Measurements from ENCODE around the gene GPX2.

Gene GPX2

DNA sequence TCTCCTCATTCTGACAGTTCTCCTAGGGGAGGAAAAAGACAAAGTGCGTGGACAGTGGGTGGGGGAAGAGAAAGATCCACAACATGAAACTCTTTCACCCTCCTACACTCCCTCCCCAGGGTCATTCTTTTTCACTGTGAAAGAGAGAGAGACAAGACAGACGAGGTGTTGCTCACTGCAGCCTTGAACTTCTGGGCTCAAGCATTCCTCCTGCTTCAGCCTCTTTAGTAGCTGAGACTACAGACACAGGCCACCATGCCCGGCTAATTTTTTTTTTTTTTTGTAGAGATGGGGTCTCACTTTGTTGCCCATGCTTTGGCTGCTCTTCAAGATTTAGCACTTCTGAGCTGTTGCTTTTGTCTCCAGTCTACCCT is 2.7 kb downstream of the GPX2 start:
- TF ChIP-seq ZNF394 (tag by site-specific recombination; IDR thresholded peaks at IDR 0.05; ENCODE audit: borderline replicate concordance) (no peak), ZNF423 (tag by site-specific recombination; IDR thresholded peaks at IDR 0.05) (no peak)
- TF ChIP-seq, protein P1, sequence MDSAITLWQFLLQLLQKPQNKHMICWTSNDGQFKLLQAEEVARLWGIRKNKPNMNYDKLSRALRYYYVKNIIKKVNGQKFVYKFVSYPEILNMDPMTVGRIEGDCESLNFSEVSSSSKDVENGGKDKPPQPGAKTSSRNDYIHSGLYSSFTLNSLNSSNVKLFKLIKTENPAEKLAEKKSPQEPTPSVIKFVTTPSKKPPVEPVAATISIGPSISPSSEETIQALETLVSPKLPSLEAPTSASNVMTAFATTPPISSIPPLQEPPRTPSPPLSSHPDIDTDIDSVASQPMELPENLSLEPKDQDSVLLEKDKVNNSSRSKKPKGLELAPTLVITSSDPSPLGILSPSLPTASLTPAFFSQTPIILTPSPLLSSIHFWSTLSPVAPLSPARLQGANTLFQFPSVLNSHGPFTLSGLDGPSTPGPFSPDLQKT (IDR thresholded peaks at IDR 0.05; ENCODE audit: borderline replicate concordance, low read depth, low read length), result no peak
- Histone ChIP-seq H3K9me3 (ENCODE audit: control insufficient read depth, insufficient read depth, low read depth, low read length) (no peaks in the 10 kb centered on the region), H3K27ac (ENCODE audit: extremely low read depth, low read depth, low read length) (no peak overlapping the region), H3K4me1 (ENCODE audit: control insufficient read depth, insufficient read depth, low read length) (peaks cover 9% of the 10 kb centered on the region), H3K36me3 (ENCODE audit: control insufficient read depth in 2 of 2, insufficient read depth in 1 of 2, low read length in 2 of 2) (peaks cover 4 to 22% of the 10 kb centered on the region in 2 experiments; a peak in 2 of 3 replicates), H3K4me3 (ENCODE audit: low read depth, low read length) (no peak overlapping the region)
- ChIA-PET POLR2A (interaction anchor here (0.6 kb wide), 1 partner anchor 170 kb away, joined by 5 read pairs; no protein-coding TSS in a partner anchor), CTCF (interaction anchor here (0.7 to 0.8 kb wide), 2 partner anchors 80 to 596 kb away, joined by 3 to 4 read pairs; no protein-coding TSS in a partner anchor)

DNA sequence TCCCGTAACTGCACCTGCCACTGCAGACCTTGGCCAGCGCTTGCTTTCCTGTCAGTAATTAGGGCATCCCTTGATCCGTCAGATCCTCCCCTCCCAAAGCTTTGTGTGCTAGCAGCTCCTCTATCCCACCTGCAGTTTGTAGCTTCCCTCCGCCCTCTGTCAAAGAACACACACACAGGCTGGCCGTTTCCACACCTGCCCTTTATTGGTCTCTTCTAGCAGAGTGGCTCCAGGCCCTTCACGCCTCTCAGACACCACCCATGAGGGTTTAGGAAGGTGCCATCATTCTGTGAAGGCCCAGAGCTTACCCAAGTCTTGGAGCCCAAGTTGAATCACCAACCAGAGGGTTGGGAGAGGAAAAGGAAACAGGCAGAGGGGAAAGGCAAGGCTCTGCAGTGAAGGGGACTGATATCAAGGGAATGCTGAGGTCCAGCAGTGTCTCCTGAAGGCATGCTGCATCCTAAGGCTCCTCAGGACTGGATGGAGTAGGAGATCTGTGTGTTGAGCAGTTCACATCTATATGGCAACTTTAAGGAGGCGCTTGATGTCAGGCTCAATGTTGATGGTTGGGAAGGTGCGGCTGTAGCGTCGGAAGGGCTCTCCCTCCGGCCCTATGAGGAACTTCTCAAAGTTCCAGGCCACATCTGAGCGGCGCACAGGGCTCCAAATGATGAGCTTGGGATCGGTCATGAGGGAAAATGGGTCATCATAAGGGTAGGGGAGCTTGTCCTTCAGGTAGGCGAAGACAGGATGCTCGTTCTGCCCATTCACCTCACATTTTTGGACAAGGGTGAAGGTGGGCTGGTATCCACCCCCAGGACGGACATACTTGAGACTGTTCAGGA is 3.4 kb downstream of the GPX2 start:
- no peaks in the 10 kb centered on the region for H3K9me3 ChIP-seq (ENCODE audit: control insufficient read depth, insufficient read depth, low read depth, low read length)
- TF ChIP-seq MYNN (tag by site-specific recombination; IDR thresholded peaks at IDR 0.05; ENCODE audit: borderline replicate concordance) (no peak), HOXD13 (CRISPR knock-in tag; IDR thresholded peaks at IDR 0.05; ENCODE audit: borderline replicate concordance) (no peak), ZNF792 (tag by site-specific recombination; IDR thresholded peaks at IDR 0.05) (no peak)
- TF ChIP-seq, protein P2, sequence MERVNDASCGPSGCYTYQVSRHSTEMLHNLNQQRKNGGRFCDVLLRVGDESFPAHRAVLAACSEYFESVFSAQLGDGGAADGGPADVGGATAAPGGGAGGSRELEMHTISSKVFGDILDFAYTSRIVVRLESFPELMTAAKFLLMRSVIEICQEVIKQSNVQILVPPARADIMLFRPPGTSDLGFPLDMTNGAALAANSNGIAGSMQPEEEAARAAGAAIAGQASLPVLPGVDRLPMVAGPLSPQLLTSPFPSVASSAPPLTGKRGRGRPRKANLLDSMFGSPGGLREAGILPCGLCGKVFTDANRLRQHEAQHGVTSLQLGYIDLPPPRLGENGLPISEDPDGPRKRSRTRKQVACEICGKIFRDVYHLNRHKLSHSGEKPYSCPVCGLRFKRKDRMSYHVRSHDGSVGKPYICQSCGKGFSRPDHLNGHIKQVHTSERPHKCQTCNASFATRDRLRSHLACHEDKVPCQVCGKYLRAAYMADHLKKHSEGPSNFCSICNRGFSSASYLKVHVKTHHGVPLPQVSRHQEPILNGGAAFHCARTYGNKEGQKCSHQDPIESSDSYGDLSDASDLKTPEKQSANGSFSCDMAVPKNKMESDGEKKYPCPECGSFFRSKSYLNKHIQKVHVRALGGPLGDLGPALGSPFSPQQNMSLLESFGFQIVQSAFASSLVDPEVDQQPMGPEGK (tag by site-specific recombination; IDR thresholded peaks at IDR 0.05), result no peak
- ChIA-PET CTCF (no interaction called here), POLR2A (interaction anchor here (0.6 kb wide), 1 partner anchor 170 kb away, joined by 5 read pairs; no protein-coding TSS in a partner anchor)
- peaks cover 9% of the 10 kb centered on the region for H3K4me1 ChIP-seq (ENCODE audit: control insufficient read depth, insufficient read depth, low read length)
- no peak overlapping the region for H3K4me3 ChIP-seq (ENCODE audit: low read depth, low read length)
- H3K36me3 ChIP-seq (ENCODE audit: control insufficient read depth in 2 of 2, insufficient read depth in 1 of 2, low read length in 2 of 2), result peaks cover 6 to 22% of the 10 kb centered on the region in 2 experiments; a peak in 2 of 3 replicates
- H3K27ac ChIP-seq (ENCODE audit: extremely low read depth, low read depth, low read length), result no peak overlapping the region

DNA sequence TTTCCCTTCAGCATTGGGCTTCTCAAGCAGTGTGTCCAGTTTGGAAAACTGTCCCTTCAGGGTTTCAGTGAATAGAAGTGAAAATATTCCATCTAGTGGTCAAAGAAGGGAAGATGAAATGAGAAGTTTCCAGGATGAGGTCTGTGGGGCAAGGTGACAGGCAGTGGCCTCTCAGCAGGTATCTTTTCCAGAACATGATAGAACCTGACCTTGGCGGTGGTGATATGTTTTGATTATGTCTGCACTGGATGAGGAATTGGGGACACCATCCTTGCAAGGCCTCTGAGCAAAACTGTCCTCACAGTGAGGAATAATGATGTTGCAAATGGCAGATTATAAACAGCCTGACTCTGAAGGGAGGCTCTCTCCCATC is 4.7 kb downstream of the GPX2 start:
- Histone ChIP-seq H3K9me3 (ENCODE audit: control insufficient read depth, insufficient read depth, low read depth, low read length) (no peaks in the 10 kb centered on the region), H3K27ac (ENCODE audit: extremely low read depth, low read depth, low read length) (no peak overlapping the region), H3K4me1 (ENCODE audit: control insufficient read depth, insufficient read depth, low read length) (peaks cover 9% of the 10 kb centered on the region), H3K36me3 (ENCODE audit: control insufficient read depth in 2 of 2, insufficient read depth in 1 of 2, low read length in 2 of 2) (peaks cover 14 to 32% of the 10 kb centered on the region in 2 experiments), H3K4me3 (ENCODE audit: low read depth, low read length) (no peak overlapping the region)
- TF ChIP-seq ZNF654 (tag by site-specific recombination; IDR thresholded peaks at IDR 0.05; ENCODE audit: low read depth), result peak; percentile 34
- no peak for TF ChIP-seq SETDB1 (IDR thresholded peaks at IDR 0.05; ENCODE audit: insufficient read length, low read length)
- TF ChIP-seq ZXDB (tag by site-specific recombination; IDR thresholded peaks at IDR 0.05), result no peak
- no peak for TF ChIP-seq ZNF10 (tag by site-specific recombination; IDR thresholded peaks at IDR 0.05)
- ChIA-PET CTCF (interaction anchor here (0.5 kb wide), 1 partner anchor 10 kb away, joined by 3 read pairs; no protein-coding TSS in a partner anchor), POLR2A (no interaction called here)

DNA sequence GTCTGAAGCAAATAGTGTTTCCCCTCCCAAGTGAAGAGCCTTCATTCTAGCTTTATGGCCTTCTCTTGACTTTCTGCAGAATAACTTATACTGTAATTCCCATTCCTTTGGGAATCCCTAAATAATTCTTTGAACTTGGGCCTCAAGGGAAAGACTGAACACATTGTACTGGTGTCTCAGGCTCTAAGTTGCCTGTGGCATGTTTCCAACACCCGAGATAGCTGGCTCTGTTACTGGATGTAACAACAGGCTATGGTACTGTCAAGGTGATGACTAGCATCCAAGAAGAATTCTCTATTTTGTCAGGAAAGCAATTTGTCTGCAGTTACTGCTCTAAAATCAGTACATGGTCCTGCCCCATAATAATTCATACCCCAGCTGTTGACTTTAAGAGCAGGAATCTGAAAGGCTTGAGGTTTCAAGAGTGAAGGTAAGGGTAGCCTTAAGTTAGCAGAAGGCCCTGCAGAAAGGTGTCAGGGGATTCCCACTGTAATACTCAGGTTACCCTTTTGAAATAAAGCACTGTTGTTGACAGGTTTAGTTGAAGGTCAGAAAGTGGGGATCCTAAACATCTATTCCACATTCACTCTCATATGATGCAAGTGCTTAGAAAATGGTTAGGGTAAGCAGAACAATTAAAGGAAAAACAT is 5.2 kb downstream of the GPX2 start:
- POLR2A ChIA-PET, result interaction anchor here (0.8 to 2.0 kb wide), 2 partner anchors 10 to 12 kb away, joined by 6 to 8 read pairs; no protein-coding TSS in a partner anchor

More for the DNA sequence above, 5.2 kb downstream of the GPX2 start:
- no peak overlapping the region for H3K27ac ChIP-seq (ENCODE audit: extremely low read depth, low read depth, low read length)
- peaks cover 15 to 37% of the 10 kb centered on the region in 2 experiments for H3K36me3 ChIP-seq (ENCODE audit: control insufficient read depth in 2 of 2, insufficient read depth in 1 of 2, low read length in 2 of 2)
- CTCF ChIA-PET, result interaction anchor here (0.5 to 2.2 kb wide), 5 partner anchors 9 to 115 kb away, joined by 3 to 7 read pairs (median 4); no protein-coding TSS in a partner anchor
- H3K9me3 ChIP-seq (ENCODE audit: control insufficient read depth, insufficient read depth, low read depth, low read length), result no peaks in the 10 kb centered on the region
- H3K4me3 ChIP-seq (ENCODE audit: low read depth, low read length), result no peak overlapping the region
- peaks cover 9% of the 10 kb centered on the region for H3K4me1 ChIP-seq (ENCODE audit: control insufficient read depth, insufficient read depth, low read length)
- TF ChIP-seq, protein P3, sequence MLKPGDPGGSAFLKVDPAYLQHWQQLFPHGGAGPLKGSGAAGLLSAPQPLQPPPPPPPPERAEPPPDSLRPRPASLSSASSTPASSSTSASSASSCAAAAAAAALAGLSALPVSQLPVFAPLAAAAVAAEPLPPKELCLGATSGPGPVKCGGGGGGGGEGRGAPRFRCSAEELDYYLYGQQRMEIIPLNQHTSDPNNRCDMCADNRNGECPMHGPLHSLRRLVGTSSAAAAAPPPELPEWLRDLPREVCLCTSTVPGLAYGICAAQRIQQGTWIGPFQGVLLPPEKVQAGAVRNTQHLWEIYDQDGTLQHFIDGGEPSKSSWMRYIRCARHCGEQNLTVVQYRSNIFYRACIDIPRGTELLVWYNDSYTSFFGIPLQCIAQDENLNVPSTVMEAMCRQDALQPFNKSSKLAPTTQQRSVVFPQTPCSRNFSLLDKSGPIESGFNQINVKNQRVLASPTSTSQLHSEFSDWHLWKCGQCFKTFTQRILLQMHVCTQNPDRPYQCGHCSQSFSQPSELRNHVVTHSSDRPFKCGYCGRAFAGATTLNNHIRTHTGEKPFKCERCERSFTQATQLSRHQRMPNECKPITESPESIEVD (tag by site-specific recombination; IDR thresholded peaks at IDR 0.05), result 0 out of 2 replicates have a peak, but pooled peaks have one; percentile 3
- TF ChIP-seq, protein P4, sequence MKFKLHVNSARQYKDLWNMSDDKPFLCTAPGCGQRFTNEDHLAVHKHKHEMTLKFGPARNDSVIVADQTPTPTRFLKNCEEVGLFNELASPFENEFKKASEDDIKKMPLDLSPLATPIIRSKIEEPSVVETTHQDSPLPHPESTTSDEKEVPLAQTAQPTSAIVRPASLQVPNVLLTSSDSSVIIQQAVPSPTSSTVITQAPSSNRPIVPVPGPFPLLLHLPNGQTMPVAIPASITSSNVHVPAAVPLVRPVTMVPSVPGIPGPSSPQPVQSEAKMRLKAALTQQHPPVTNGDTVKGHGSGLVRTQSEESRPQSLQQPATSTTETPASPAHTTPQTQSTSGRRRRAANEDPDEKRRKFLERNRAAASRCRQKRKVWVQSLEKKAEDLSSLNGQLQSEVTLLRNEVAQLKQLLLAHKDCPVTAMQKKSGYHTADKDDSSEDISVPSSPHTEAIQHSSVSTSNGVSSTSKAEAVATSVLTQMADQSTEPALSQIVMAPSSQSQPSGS (tag by site-specific recombination; IDR thresholded peaks at IDR 0.05; ENCODE audit: low read depth), result no peak

All from HEK293 (cell line).